Heart left ventricle (tissue), 13 donors: ENCODE results near the gene PAQR5.

Experiments
- POLR2A ChIP-seq, 2 donors: fragments of 450-650 bp; IDR thresholded peaks; one replicate each; pipeline ENCODE4 v1.6.1; 2017; ENCODE audit warnings: antibody characterized with exemption in 2 of 2, mild to moderate bottlenecking in 2 of 2, moderate library complexity in 2 of 2
- TF ChIP-seq, protein P1 (sequence below), 12 donors: fragments of 200-600 bp; sonication (generic) in 4 of 12; IDR thresholded peaks; one replicate each; pipeline versions ENCODE4 v1.5.0 to v1.8.0; 2018 to 2022; ENCODE audit warnings: antibody characterized with exemption in 12 of 12, mild to moderate bottlenecking in 5 of 12
- donor health status: ischemic (EF 13 %, LVEDD 7.1; RV severe dilation, severe dysfunction).
- donor health status: DM: no; HTN: yes; CAD: no.
- donor health status: DM: no; HTN: no; CAD: no.
- donor health status: ischemic (EF 25% LVEDD 6.9; RV normal size, moderate dysfunction).
- donor health status: ischemic (EF 25% LVEDD 5.7; RV mildly dilated, moderate dysfunction).
- donor health status: ischemic (EF 35%, LVEDD 5.7; RV mildly dilated, moderate dysfunction).
- donor health status: nonischemic (EF 11% LVEDD 7.7; RV severe dilation, severe dysfunction).
- donor health status: DM: yes; HTN: yes; CAD: no.
- donor health status: PGD.
- donor health status: ischemic (EF 29% LVEDD 5.4; RV normal size, mild dysfunction).
- donor health status: nonischemic (EF 23%, LVEDD 6.1; RV moderate dilation, normal function).

- TF ChIP-seq POLR2A (IDR thresholded peaks at IDR 0.05) = no peak
- TF ChIP-seq, protein P1, sequence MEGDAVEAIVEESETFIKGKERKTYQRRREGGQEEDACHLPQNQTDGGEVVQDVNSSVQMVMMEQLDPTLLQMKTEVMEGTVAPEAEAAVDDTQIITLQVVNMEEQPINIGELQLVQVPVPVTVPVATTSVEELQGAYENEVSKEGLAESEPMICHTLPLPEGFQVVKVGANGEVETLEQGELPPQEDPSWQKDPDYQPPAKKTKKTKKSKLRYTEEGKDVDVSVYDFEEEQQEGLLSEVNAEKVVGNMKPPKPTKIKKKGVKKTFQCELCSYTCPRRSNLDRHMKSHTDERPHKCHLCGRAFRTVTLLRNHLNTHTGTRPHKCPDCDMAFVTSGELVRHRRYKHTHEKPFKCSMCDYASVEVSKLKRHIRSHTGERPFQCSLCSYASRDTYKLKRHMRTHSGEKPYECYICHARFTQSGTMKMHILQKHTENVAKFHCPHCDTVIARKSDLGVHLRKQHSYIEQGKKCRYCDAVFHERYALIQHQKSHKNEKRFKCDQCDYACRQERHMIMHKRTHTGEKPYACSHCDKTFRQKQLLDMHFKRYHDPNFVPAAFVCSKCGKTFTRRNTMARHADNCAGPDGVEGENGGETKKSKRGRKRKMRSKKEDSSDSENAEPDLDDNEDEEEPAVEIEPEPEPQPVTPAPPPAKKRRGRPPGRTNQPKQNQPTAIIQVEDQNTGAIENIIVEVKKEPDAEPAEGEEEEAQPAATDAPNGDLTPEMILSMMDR (IDR thresholded peaks at IDR 0.05) = no peak
Observed at GRCh38 chr15:69280783-69281182, 17.9 kb upstream of the PAQR5 start.
